Smooth muscle cell (in vitro differentiated cells): ENCODE data around the gene PPP2R2C. TPM values are rescaled to one million over a fixed set of nuclear protein-coding genes. Genes with fewer than 3 reads are reported as not detected.

Source experiments
- DNase-seq: peaks from one replicate; lab custom pipeline; 2025; ENCODE audit not compliant: unreplicated experiment; lab: John Stamatoyannopoulos, UW
- H2AFZ ChIP-seq: fragments of 200-600 bp; sonication (generic); 2 replicates; pipeline ENCODE4 v1.6.0; 2016; ENCODE audit warnings: antibody characterized with exemption, low read depth, mild to moderate bottlenecking
- H3F3A ChIP-seq: fragments of 200-600 bp; sonication (generic); 2 replicates; pipeline ENCODE4 v1.6.0; 2017; ENCODE audit warnings: antibody characterized with exemption, low read depth
- H3K27ac ChIP-seq: fragments of 200-600 bp; sonication (generic); 2 replicates; pipeline ENCODE4 v1.5.1; 2016; ENCODE audit warnings: low read depth, mild to moderate bottlenecking
- H3K27me3 ChIP-seq: fragments of 200-600 bp; sonication (generic); 2 replicates; pipeline ENCODE4 v1.6.1; 2016; ENCODE audit warnings: low read depth, mild to moderate bottlenecking
- H3K36me3 ChIP-seq: fragments of 200-600 bp; sonication (generic); 2 replicates; pipeline ENCODE4 v1.5.1; 2016; ENCODE audit warnings: low read depth
- H3K4me1 ChIP-seq: fragments of 200-600 bp; sonication (generic); 2 replicates; pipeline ENCODE4 v1.5.1; 2016; ENCODE audit warnings: low read depth
- H3K4me2 ChIP-seq: fragments of 200-600 bp; sonication (generic); 2 replicates; pipeline ENCODE4 v1.6.0; 2016; ENCODE audit warnings: mild to moderate bottlenecking
- H3K4me3 ChIP-seq: fragments of 200-600 bp; sonication (generic); 2 replicates; pipeline ENCODE4 v1.5.1; 2016; ENCODE audit warnings: mild to moderate bottlenecking
- H3K79me2 ChIP-seq: fragments of 200-600 bp; sonication (generic); 2 replicates; pipeline ENCODE4 v1.6.0; 2016; ENCODE audit warnings: low read depth, mild to moderate bottlenecking
- H3K9ac ChIP-seq: fragments of 200-600 bp; sonication (generic); 2 replicates; pipeline ENCODE4 v1.6.0; 2016; ENCODE audit warnings: low read depth
- H3K9me3 ChIP-seq: fragments of 200-600 bp; sonication (generic); replicated peaks from 2 replicates; pipeline ENCODE4 v1.5.1; 2016; ENCODE audit warnings: low read depth
- H4K20me1 ChIP-seq: fragments of 200-600 bp; sonication (generic); 2 replicates; pipeline ENCODE4 v1.6.0; 2016; ENCODE audit warnings: low read depth
- CTCF ChIP-seq: fragments of 200-600 bp; sonication (generic); IDR thresholded peaks from 2 replicates; pipeline ENCODE4 v1.5.1; 2017; ENCODE audit warnings: borderline replicate concordance, mild to moderate bottlenecking, antibody characterized with exemption; ENCODE audit not compliant: insufficient read depth, poor library complexity, severe bottlenecking
- WGBS: methylation state at CpG from one replicate; pipeline ENCODE4 v1.1.7; 2016; ENCODE audit warnings: low lambda C conversion rate; 5-methylcytosine and 5-hydroxymethylcytosine counted together
- polyA plus RNA-seq: library from polyadenylated mRNA; unstranded; fragments of >200 nt; fragmentation: Nextera tagmentation; extraction: Ambion mirVana; gene quantifications from 2 replicates; pipeline ENCODE4 v1.2.1, GENCODE V29; 2016
- total RNA-seq: library from RNA; depleted of rRNA; stranded (reverse); fragments of >200 nt; gene quantifications from 2 replicates; pipeline ENCODE4 v1.2.3, GENCODE V29; 2014

PPP2R2C gene
- total and polyA plus RNA-seq, 2 experiments from 2014 or later = 0.54 to 1.8 TPM

- Histone ChIP-seq H3K79me2 (peaks cover 14% of the 10 kb centered on the region), H3K27me3 (no peaks in the 10 kb centered on the region), H3K9me3 (no peaks in the 10 kb centered on the region), H4K20me1 (peaks cover 91% of the 10 kb centered on the region), H3K4me1 (no peaks in the 10 kb centered on the region), H3K36me3 (no peaks in the 10 kb centered on the region), H3K27ac (no peak overlapping the region), H2AFZ (no peak overlapping the region), H3K4me3 (no peak overlapping the region), H3K4me2 (no peak overlapping the region), H3K9ac (no peak overlapping the region), H3F3A (peaks cover 7% of the 10 kb centered on the region)
- TF ChIP-seq CTCF = no peak
- WGBS = 91% methylated on average over 22 of the region's 22 CpGs
- DNase-seq = no peak
Observed at GRCh38 chr4:6275898-6276806, 196.3 kb downstream of the PPP2R2C start.

- Histone ChIP-seq H4K20me1 (peaks cover 83% of the 10 kb centered on the region), H3K9ac (no peak overlapping the region), H3K4me2 (no peak overlapping the region), H3K4me3 (no peak overlapping the region), H3K36me3 (no peaks in the 10 kb centered on the region), H3K9me3 (no peaks in the 10 kb centered on the region), H2AFZ (no peak overlapping the region), H3K4me1 (peaks cover 4% of the 10 kb centered on the region), H3K79me2 (peaks cover 14% of the 10 kb centered on the region), H3F3A (peaks cover 7% of the 10 kb centered on the region), H3K27me3 (no peaks in the 10 kb centered on the region), H3K27ac (no peak overlapping the region)
- WGBS = over 99% methylated on average over 9 of the region's 10 CpGs
- no peak for DNase-seq
- no peak for TF ChIP-seq CTCF
Observed at GRCh38 chr4:6275351-6275750, 197.1 kb downstream of the PPP2R2C start.

GRCh38 chr4:6273661-6273990 is 198.8 kb downstream of the PPP2R2C start:
- peak overlapping the region; percentile 78 for H3K27ac ChIP-seq
- H3K79me2 ChIP-seq = peaks cover 14% of the 10 kb centered on the region
- H3K9me3 ChIP-seq = no peaks in the 10 kb centered on the region
- H3F3A ChIP-seq = peaks cover 7% of the 10 kb centered on the region
- peak overlapping the region; percentile 23 for H3K9ac ChIP-seq
- DNase-seq = no peak
- WGBS = 33% methylated on average over 1 of the region's 1 CpG
- peaks cover 66% of the 10 kb centered on the region for H4K20me1 ChIP-seq
- no peak overlapping the region for H3K4me3 ChIP-seq
- no peak overlapping the region for H2AFZ ChIP-seq
- peaks cover 8% of the 10 kb centered on the region for H3K4me1 ChIP-seq
- no peaks in the 10 kb centered on the region for H3K27me3 ChIP-seq
- peak overlapping the region; percentile 70 for H3K4me2 ChIP-seq
- H3K36me3 ChIP-seq = no peaks in the 10 kb centered on the region
- no peak for TF ChIP-seq CTCF
